HepG2 (cell line): ENCODE results near the gene ABCB11. TPM values are rescaled to one million over a fixed set of nuclear protein-coding genes. Genes with fewer than 3 reads are reported as not detected.

ENCODE experiments used
- ATAC-seq: fragments of 200-7000 bp; cut with Tn5 transposase; 3 replicates; pipeline ENCODE4 v1.9.1; 2020; ENCODE audit warnings: mild to moderate bottlenecking, moderate library complexity
- BruUV-seq: library from RNA; stranded (reverse); fragments of 400-500 nt; replicated peaks from 2 replicates; lab custom pipeline; 2021; lab: Mats Ljungman, UMichigan
- CTCF ChIA-PET: fragments of 300-600 bp; formaldehyde crosslinking; extraction: SDS; loops from one replicate; lab custom pipeline; 2021; ENCODE audit warnings: low total read pairs, inconsistent platforms, low intra/inter-chr PET ratio; lab: Yijun Ruan, JAX
- POLR2A ChIA-PET: fragments of 350-600 bp; sonication (Branson Sonifier 250); formaldehyde crosslinking; loops from one replicate; lab custom pipeline; 2020; ENCODE audit warnings: antibody characterized with exemption, inconsistent platforms; lab: Yijun Ruan, JAX
- DNase-seq: peaks from one replicate; pipeline ENCODE4 v3.0.0-alpha.2; 2015; ENCODE audit warnings: low spot score
- FAIRE-seq: peaks from 3 replicates; lab custom pipeline; 2011; peaks lifted over from hg19 to GRCh38; lab: Jason Lieb, UNC
- H2AFZ ChIP-seq: one replicate; pipeline ENCODE4 v1.6.1; 2011; ENCODE audit warnings: low read length, inconsistent platforms
- H3K27ac ChIP-seq: fragments of 300-600 bp; 3 replicates; pipeline ENCODE4 v1.8.0; 2011; ENCODE audit warnings: mixed run types, mild to moderate bottlenecking, mixed read lengths, low read length, inconsistent platforms; ENCODE audit not compliant: insufficient read depth; ENCODE audit errors: extremely low read length
- H3K27me3 ChIP-seq, 2 experiments: fragments of 200-600 bp in 1 of 2; 2 replicates in 1 of 2; 3 replicates in 1 of 2; pipeline versions ENCODE4 v1.6.0 to v1.8.0; 2011; ENCODE audit warnings: low read length in 2 of 2, mild to moderate bottlenecking in 2 of 2, moderate library complexity in 2 of 2, inconsistent platforms in 1 of 2; ENCODE audit not compliant: insufficient read depth in 2 of 2, control insufficient read depth in 1 of 2
- H3K36me3 ChIP-seq, 2 experiments: fragments of 200-600 bp in 1 of 2; replicated peaks in 1 of 2; 2 replicates in 1 of 2; 3 replicates in 1 of 2; pipeline versions ENCODE4 v1.5.1 to v1.8.0; 2011; ENCODE audit warnings: low read length in 2 of 2, inconsistent platforms in 1 of 2; ENCODE audit not compliant: insufficient read depth in 2 of 2, control insufficient read depth in 1 of 2
- H3K4me1 ChIP-seq: 2 replicates; pipeline ENCODE4 v1.5.1; 2012; ENCODE audit warnings: low read length, inconsistent platforms; ENCODE audit not compliant: insufficient read depth
- H3K4me2 ChIP-seq: 2 replicates; pipeline ENCODE4 v1.6.0; 2011; ENCODE audit warnings: low read depth, low read length, inconsistent platforms
- H3K4me3 ChIP-seq, 3 experiments: fragments of 200-600 bp in 1 of 3; sonication (generic), shearing (Covaris generic) in 1 of 3; replicated peaks in 1 of 3; 2 replicates each; pipeline ENCODE4 v1.5.1; 2011 to 2016; ENCODE audit warnings: low read length in 3 of 3, inconsistent platforms in 2 of 3, low read depth in 2 of 3, mild to moderate bottlenecking in 2 of 3, control low read depth in 1 of 3, mixed read lengths in 1 of 3; ENCODE audit not compliant: insufficient read depth in 1 of 3
- H3K79me2 ChIP-seq: one replicate; pipeline ENCODE4 v1.6.1; 2011; ENCODE audit warnings: low read length, inconsistent platforms; ENCODE audit not compliant: insufficient read depth
- H3K9ac ChIP-seq: 2 replicates; pipeline ENCODE4 v1.6.0; 2011; ENCODE audit warnings: mild to moderate bottlenecking, low read depth, low read length, inconsistent platforms; ENCODE audit not compliant: insufficient read depth
- H3K9me3 ChIP-seq: 2 replicates; pipeline ENCODE4 v1.5.1; 2012; ENCODE audit warnings: mild to moderate bottlenecking, low read length
- H4K20me1 ChIP-seq: 2 replicates; pipeline ENCODE4 v1.6.0; 2011; ENCODE audit warnings: inconsistent platforms, mild to moderate bottlenecking, low read length, moderate library complexity; ENCODE audit not compliant: insufficient read depth
- EZH2 ChIP-seq: conservative IDR thresholded peaks from 2 replicates; pipeline ENCODE4 v1.6.1; 2012; ENCODE audit warnings: mild to moderate bottlenecking, low read depth, low read length, moderate library complexity
- HES4 ChIP-seq: sonication (generic); formaldehyde crosslinking; IDR thresholded peaks from 2 replicates; pipeline ENCODE4 v1.9.0; 2021; ENCODE audit warnings: mild to moderate bottlenecking, missing genetic modification reagents, borderline replicate concordance
- HMGXB3 ChIP-seq: sonication (generic); formaldehyde crosslinking; IDR thresholded peaks from 2 replicates; pipeline ENCODE4 v1.4.0; 2020; ENCODE audit warnings: missing genetic modification reagents, borderline replicate concordance
- KDM5A ChIP-seq: fragments of 200-600 bp; sonication (generic); IDR thresholded peaks from 2 replicates; pipeline ENCODE4 v1.7.0; 2018; ENCODE audit warnings: antibody characterized with exemption, mild to moderate bottlenecking, low read length, borderline replicate concordance
- NFE2 ChIP-seq: sonication (generic); formaldehyde crosslinking; IDR thresholded peaks from 2 replicates; pipeline ENCODE4 v1.4.0; 2020; ENCODE audit warnings: missing genetic modification reagents
- NFE2L1 ChIP-seq: sonication (generic); formaldehyde crosslinking; IDR thresholded peaks from 2 replicates; pipeline ENCODE4 v1.4.0; 2020; ENCODE audit warnings: missing genetic modification reagents, mild to moderate bottlenecking, borderline replicate concordance
- RCOR2 ChIP-seq: IDR thresholded peaks from 2 replicates; pipeline ENCODE4 v1.6.1; 2016; ENCODE audit warnings: missing biosample characterization, missing genetic modification reagents
- RFXANK ChIP-seq: IDR thresholded peaks from 2 replicates; pipeline ENCODE4 v1.6.1; 2016
- TCF12 ChIP-seq, 2 experiments: fragments of 450-650 bp in 1 of 2; sonication (generic) in 1 of 2; formaldehyde crosslinking in 1 of 2; IDR thresholded peaks; 2 replicates each; pipeline versions ENCODE4 v1.6.1 to v1.8.0; 2017 to 2022; ENCODE audit warnings: antibody characterized with exemption in 1 of 2, mild to moderate bottlenecking in 1 of 2, missing genetic modification reagents in 1 of 2, moderate library complexity in 1 of 2
- TRIM24 ChIP-seq: sonication (generic); formaldehyde crosslinking; IDR thresholded peaks from 2 replicates; pipeline ENCODE4 v1.8.0; 2022; ENCODE audit warnings: mild to moderate bottlenecking, missing genetic modification reagents
- ZNF101 ChIP-seq: sonication (generic); formaldehyde crosslinking; IDR thresholded peaks from 2 replicates; pipeline ENCODE4 v1.4.0; 2020; ENCODE audit warnings: mild to moderate bottlenecking, low read depth, missing genetic modification reagents, borderline replicate concordance
- ZNF343 ChIP-seq: sonication (generic); formaldehyde crosslinking; IDR thresholded peaks from 2 replicates; pipeline ENCODE4 v1.4.0; 2020; ENCODE audit warnings: mild to moderate bottlenecking, missing genetic modification reagents
- ZNF615 ChIP-seq: sonication (generic); formaldehyde crosslinking; IDR thresholded peaks from 2 replicates; pipeline ENCODE4 v1.5.0; 2020; ENCODE audit warnings: mild to moderate bottlenecking, missing genetic modification reagents, borderline replicate concordance
- ZNF768 ChIP-seq: sonication (generic); formaldehyde crosslinking; IDR thresholded peaks from 2 replicates; pipeline ENCODE4 v1.4.0; 2020; ENCODE audit warnings: missing genetic modification reagents
- ZNF839 ChIP-seq: sonication (generic); formaldehyde crosslinking; IDR thresholded peaks from 2 replicates; pipeline ENCODE4 v1.4.0; 2020; ENCODE audit warnings: missing genetic modification reagents, mild to moderate bottlenecking, borderline replicate concordance
- ZSCAN9 ChIP-seq: IDR thresholded peaks from 2 replicates; pipeline ENCODE4 v1.6.1; 2016; ENCODE audit warnings: borderline replicate concordance
- in situ Hi-C: cut with HindIII; loops from 2 replicates; pipeline ENCODE4 v1.10.0; 2017; ENCODE audit warnings: low pct_unique_long_range_greater_than_20kb; ENCODE audit not compliant: extremely low pct_ligation_motif_present
- intact Hi-C: fragments of 100-400 bp; cut with micrococcal nuclease; formaldehyde crosslinking; loops from one replicate; pipeline ENCODE4 v1.10.0; 2022; ENCODE audit not compliant: unreplicated experiment
- polyA plus RNA-seq, 8 experiments: library from polyadenylated mRNA; depleted of rRNA in 3 of 8; stranded (reverse) in 7 of 8; unstranded in 1 of 8; fragments of >200 nt; fragmentation: Illumina TruSeq in 4 of 8; extraction: Trizol in 4 of 8; gene quantifications; 2 replicates each; pipeline versions ENCODE4 v1.2.1 to v1.2.3, GENCODE V29; 2011 to 2016; ENCODE audit warnings: low read depth in 4 of 8, missing spikeins in 1 of 8, mixed read lengths in 1 of 8; ENCODE audit not compliant: insufficient read depth in 1 of 8
- total RNA-seq, 5 experiments: library from RNA; depleted of rRNA; stranded (reverse); fragments of >200 nt; fragmentation: Illumina TruSeq; extraction: Trizol; gene quantifications; 2 replicates each; pipeline ENCODE4 v1.2.3, GENCODE V29; 2016; ENCODE audit warnings: low read depth in 1 of 5
- TF ChIP-seq, protein P1 (sequence below): sonication (generic); formaldehyde crosslinking; IDR thresholded peaks from 2 replicates; pipeline ENCODE4 v1.4.0; 2020; ENCODE audit warnings: missing genetic modification reagents, borderline replicate concordance
- TF ChIP-seq, protein P2 (sequence below): sonication (generic); formaldehyde crosslinking; IDR thresholded peaks from 2 replicates; pipeline ENCODE4 v1.5.1; 2020; ENCODE audit warnings: missing genetic modification reagents, mild to moderate bottlenecking, borderline replicate concordance

Gene ABCB11
- total and polyA plus RNA-seq, 2 of the 13 experiments (the other 11 are each of a cell fraction or from before 2014, with no cell fraction given) = not detected

DNA sequence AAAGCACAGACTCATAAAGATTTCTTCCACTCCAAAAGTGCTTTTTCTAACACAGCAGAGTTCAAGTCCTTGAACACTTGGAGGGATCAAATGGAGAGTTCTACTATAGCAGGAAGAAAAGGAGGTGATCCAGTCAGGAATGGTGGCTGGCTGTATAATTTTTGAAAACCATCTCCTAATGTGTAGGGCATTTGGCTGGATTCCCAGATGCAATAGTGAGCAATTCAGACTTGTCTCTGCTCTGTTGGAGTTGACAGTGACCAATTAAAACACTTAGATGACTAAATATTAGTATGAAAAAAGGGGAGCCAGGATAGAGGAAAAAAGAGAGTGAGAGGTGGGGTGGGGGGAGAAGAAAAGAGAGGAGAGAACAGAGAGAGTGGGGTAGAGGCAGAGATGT lies 135.4 kb downstream of the ABCB11 start:
- no TSS peak for BruUV-seq
- DNase-seq (no peak), ATAC-seq (no peak), FAIRE-seq (no peak)
- Histone ChIP-seq H3K9ac (no peak overlapping the region), H3K4me1 (no peaks in the 10 kb centered on the region), H3K9me3 (no peaks in the 10 kb centered on the region), H3K27ac (no peak overlapping the region), H3K4me3 (no peak overlapping the region), H2AFZ (no peak overlapping the region), H3K27me3 (peaks cover 0 to 5% of the 10 kb centered on the region in 2 experiments; a peak in 2 of 5 replicates), H3K36me3 (no peaks in the 10 kb centered on the region), H4K20me1 (no peaks in the 10 kb centered on the region), H3K4me2 (no peak overlapping the region), H3K79me2 (no peaks in the 10 kb centered on the region)
- in situ Hi-C loops (no loop called here), intact Hi-C loops (no loop called here)
- CTCF ChIA-PET = no interaction called here
- POLR2A ChIA-PET = no interaction called here
- TF ChIP-seq ZNF615 (CRISPR knock-in tag) = no peak
- TF ChIP-seq ZNF101 (CRISPR knock-in tag) = no peak
- TF ChIP-seq ZNF343 (CRISPR knock-in tag) = no peak
- TF ChIP-seq NFE2L1 (CRISPR knock-in tag) = no peak
- no peak for TF ChIP-seq HMGXB3 (CRISPR knock-in tag)
- no peak for TF ChIP-seq RFXANK (CRISPR knock-in tag)
- TF ChIP-seq, protein P1, sequence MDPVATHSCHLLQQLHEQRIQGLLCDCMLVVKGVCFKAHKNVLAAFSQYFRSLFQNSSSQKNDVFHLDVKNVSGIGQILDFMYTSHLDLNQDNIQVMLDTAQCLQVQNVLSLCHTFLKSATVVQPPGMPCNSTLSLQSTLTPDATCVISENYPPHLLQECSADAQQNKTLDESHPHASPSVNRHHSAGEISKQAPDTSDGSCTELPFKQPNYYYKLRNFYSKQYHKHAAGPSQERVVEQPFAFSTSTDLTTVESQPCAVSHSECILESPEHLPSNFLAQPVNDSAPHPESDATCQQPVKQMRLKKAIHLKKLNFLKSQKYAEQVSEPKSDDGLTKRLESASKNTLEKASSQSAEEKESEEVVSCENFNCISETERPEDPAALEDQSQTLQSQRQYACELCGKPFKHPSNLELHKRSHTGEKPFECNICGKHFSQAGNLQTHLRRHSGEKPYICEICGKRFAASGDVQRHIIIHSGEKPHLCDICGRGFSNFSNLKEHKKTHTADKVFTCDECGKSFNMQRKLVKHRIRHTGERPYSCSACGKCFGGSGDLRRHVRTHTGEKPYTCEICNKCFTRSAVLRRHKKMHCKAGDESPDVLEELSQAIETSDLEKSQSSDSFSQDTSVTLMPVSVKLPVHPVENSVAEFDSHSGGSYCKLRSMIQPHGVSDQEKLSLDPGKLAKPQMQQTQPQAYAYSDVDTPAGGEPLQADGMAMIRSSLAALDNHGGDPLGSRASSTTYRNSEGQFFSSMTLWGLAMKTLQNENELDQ = no peak
- TF ChIP-seq HES4 = no peak
- TF ChIP-seq ZSCAN9 = no peak
- no peak for TF ChIP-seq NFE2 (CRISPR knock-in tag)
- no peak for TF ChIP-seq TCF12 (IDR thresholded peaks at IDR 0.05)
- TF ChIP-seq TCF12 (CRISPR knock-in tag; IDR thresholded peaks at IDR 0.05) = no peak
- no peak for TF ChIP-seq KDM5A
- no peak for TF ChIP-seq ZNF839 (CRISPR knock-in tag)
- TF ChIP-seq TRIM24 (CRISPR knock-in tag) = no peak
- TF ChIP-seq, protein P2, sequence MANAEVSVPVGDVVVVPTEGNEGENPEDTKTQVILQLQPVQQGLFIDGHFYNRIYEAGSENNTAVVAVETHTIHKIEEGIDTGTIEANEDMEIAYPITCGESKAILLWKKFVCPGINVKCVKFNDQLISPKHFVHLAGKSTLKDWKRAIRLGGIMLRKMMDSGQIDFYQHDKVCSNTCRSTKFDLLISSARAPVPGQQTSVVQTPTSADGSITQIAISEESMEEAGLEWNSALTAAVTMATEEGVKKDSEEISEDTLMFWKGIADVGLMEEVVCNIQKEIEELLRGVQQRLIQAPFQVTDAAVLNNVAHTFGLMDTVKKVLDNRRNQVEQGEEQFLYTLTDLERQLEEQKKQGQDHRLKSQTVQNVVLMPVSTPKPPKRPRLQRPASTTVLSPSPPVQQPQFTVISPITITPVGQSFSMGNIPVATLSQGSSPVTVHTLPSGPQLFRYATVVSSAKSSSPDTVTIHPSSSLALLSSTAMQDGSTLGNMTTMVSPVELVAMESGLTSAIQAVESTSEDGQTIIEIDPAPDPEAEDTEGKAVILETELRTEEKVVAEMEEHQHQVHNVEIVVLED (CRISPR knock-in tag) = no peak
- TF ChIP-seq ZNF768 (CRISPR knock-in tag) = no peak
- no peak for TF ChIP-seq RCOR2 (CRISPR knock-in tag)
- TF ChIP-seq EZH2 = no peak
